Measurements from ENCODE around the gene HDLBP.

DNA sequence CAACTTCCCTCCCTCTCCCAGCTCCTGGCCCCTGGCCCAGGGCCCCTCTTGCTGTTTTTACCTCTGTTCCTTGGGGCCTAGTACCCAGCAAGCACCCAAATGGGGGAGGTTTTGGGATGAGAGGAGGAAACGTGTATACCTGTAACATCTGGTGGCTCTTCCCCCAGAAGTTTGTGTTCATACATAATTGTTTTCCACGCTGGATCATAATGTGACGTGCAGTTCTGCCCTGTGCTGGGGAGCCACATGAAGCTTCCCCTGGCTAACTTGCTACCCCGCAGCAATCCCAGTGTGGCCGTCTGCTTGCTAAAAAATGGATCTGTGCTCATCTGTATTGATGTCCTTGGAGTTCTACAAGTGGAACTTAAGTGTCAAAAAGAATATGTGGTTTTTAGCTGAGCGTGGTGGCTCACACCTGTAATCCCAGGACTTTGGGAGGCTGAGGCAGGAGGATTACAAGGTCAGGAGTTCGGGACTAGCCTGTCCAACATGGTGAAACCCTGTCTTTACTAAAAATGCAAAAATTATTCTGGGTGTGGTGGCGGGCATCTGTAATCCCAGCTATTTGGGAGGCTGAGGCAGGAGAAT lies 90.5 kb downstream of the HDLBP start:
- TF ChIP-seq, protein P1, sequence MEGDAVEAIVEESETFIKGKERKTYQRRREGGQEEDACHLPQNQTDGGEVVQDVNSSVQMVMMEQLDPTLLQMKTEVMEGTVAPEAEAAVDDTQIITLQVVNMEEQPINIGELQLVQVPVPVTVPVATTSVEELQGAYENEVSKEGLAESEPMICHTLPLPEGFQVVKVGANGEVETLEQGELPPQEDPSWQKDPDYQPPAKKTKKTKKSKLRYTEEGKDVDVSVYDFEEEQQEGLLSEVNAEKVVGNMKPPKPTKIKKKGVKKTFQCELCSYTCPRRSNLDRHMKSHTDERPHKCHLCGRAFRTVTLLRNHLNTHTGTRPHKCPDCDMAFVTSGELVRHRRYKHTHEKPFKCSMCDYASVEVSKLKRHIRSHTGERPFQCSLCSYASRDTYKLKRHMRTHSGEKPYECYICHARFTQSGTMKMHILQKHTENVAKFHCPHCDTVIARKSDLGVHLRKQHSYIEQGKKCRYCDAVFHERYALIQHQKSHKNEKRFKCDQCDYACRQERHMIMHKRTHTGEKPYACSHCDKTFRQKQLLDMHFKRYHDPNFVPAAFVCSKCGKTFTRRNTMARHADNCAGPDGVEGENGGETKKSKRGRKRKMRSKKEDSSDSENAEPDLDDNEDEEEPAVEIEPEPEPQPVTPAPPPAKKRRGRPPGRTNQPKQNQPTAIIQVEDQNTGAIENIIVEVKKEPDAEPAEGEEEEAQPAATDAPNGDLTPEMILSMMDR (IDR thresholded peaks at IDR 0.05), result no peak
- no peak for TF ChIP-seq POLR2A (IDR thresholded peaks at IDR 0.05)

Data from tibial nerve (tissue), 3 donors.